HG03432 (cell line): Measurements from ENCODE around the gene ZNF358.

ENCODE experiments used
- ATAC-seq: cut with Tn5 transposase; IDR thresholded peaks from one replicate; pipeline ENCODE4 v1.9.1; 2021; ENCODE audit warnings: mild to moderate bottlenecking, moderate library complexity; ENCODE audit not compliant: unreplicated experiment

The ZNF358 gene

DNA sequence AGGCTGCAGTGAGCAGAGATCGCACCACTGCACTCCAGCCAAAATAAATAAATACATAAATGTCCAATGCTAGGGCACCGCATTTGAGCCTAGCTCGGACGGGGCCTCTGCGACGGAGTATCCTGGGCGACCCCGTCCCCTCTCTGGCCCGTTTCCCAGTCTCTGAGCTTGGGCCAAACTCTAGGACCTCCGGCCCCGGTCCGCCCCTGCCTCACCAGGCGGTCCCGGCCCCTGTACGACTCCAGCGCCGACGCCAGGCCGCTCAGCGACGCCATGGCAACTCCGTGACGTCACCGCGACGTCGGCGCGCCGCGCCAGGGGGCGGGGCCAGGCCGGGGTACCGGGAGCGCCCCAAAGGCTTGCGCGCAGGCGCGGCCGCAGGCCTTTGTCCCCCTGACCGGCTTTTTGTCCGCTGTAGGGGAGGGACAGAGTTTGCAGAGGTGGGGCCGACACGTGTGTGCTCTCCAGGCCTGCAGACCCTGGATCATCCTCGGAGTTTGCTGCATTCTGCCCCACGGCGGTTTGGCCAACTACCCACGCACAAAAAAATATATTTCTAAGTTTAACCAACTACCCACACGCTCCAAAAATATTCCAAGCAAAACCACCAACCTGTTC, 27.1 kb upstream of the ZNF358 start, which contains the start of gene PEX11G:
PEX11G (minus strand) TSS at position 300 of the 618 bp plus-strand sequence; CDS start at position 275, 25 bp downstream.
- ATAC-seq = peak; percentile 76

DNA sequence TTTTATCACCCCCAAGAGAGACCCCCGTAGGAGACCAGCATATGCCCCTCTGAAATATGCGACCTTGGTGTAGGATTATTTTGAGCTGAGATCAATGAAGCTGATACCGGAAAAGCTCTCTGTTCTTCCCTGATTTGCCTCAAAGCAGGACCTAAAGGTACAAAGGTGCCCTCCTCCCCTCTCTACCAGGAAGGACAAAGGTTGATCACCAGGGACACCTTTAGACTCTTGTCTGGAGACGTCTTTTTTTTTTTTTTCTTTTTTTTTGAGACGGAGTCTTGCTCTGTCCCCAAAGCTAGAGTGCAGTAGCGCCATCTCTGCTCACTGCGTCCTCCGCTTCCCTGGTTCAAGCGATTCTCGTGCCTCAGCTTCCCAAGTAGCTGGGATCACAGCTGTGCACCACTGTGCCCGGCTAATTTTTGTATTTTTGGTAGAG, 26.3 kb upstream of the ZNF358 start:
- no peak for ATAC-seq

DNA sequence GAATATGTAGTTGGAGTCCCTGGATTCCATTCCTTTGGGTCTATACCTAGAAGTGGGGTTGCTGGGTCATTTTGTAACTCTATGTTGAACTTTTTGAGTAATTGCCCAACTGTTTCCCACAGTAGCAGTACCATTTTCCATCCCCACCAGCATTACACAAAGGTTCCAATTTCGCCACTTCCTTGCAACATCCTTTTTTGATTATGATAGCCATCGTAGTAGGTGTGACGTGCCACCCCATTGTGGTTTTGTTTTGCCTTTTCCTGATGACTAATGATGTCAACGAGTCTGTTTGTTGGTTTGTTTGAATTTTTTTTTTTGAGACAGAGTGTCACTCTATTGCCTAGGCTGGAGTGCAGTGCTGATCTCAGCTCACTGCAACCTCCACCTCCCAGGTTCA, 23.8 kb upstream of the ZNF358 start:
- ATAC-seq = no peak

DNA sequence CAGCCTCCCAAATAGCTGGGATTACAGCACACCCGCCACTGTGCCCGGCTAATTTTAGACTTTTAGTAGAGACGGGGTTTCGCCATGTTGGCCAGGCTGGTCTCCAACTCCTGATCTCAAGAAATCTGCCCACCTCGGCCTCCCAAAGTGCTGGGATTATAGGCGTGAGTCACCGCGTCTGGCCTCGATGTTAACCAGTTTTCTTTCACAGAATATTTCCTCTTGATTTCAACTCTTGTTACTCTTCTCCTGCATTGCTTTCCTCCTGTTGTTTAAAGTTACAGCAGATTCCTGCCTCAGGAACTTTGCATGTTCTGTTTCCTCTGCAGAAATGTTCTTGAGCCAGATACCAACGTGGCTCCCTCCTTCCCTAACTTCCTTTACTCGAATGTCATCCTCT, 23.3 kb upstream of the ZNF358 start:
- no peak for ATAC-seq

DNA sequence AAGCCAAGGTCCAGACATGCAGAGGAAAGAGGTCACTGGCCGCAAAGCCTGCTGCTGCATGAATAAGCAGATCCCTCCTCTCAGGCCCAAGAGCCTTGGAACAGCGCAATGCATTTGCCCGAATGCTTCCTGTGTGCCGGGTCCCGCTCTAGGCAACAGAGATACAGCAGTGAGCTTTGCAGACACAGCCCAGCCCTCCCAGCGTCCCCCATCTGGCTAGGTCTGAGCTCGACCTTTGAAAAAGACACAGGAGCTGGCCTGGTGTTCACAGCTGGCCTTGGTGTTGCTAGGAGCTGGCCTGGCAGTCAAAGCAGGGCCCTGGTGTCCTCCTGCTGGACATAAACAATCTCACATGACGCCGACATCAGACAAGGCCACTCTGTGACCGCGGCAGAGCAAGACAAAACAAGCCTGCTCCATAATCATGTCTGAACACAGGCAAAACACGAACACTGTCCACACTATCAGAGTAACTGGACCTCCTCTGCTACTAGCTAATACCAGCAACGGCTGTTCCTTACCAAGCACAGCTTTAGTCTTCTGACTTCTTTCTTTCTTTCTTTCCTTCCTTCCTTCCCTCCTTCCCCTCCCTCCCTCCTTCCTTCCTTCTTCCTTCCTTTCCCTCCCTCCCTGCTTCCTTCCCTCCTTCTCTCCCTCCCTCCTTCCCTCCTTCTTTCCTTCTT, 21.3 kb upstream of the ZNF358 start:
- ATAC-seq = no peak

DNA sequence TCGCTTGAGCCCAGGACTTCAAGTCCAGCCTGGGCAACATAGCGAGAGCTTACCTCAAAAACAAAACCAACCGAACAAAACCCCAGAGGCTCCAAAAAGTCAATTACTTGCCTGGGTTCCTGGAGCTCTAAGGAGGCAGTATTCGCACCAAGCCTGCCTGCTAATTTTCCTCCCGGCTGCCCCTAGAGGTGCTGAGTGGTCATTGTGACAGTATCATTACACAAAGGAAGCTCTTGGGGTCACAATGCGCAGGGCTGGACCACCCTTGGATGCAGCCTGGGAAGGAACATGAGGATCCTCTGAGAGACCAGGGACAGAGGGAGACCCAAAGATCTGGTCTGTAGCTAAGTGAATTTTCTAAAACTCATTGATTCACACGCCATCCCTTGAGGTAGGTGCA, 18.6 kb upstream of the ZNF358 start:
- ATAC-seq = no peak

DNA sequence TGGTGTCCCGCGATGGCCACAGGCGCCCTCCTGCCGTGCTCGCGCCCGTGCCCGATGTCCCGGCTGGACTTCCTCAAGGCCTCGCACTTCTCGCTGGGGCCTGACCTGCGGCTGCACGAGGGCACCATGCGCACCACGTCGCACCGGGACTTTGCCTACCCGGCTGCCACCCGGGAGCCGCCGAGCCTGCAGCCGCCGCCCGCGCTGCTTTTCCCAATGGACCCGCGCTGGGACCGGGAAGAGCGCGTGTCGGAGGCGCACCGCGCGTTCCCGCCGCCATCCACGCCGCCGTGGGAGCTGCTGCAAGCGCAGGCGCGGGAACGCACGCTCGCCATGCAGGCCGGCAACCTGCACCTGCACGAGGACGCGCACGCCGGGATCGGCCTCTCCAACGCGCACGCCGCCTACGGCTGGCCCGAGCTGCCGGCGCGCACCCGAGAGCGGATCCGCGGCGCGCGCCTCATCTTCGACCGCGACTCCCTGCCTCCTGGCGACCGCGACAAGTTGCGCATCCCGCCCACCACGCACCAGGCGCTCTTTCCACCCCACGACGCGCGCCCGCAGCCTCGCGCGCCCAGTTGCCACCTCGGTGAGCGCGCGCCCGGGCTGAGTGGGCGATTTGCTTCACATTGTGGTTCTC, 15.0 kb upstream of the ZNF358 start:
- ATAC-seq = no peak

DNA sequence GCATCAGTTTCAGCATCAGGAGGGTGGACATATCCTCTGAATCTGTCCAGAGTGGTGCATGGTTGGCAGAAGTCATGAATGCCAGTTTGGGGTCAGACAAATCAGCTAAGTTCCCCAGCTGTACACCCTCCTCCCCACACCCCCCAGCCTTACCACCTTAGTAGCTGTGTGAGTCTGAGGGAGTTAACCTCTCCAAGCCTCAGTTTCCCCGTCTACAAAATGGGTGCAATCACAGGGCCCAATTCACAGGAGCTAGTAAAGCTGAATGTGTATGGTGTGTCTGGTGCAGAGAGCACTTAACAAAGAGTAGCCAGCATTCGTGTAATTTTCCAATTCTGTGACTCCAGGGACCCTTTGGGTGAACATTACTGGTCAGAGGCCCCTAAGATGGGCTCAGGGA, 13.4 kb upstream of the ZNF358 start:
- no peak for ATAC-seq

DNA sequence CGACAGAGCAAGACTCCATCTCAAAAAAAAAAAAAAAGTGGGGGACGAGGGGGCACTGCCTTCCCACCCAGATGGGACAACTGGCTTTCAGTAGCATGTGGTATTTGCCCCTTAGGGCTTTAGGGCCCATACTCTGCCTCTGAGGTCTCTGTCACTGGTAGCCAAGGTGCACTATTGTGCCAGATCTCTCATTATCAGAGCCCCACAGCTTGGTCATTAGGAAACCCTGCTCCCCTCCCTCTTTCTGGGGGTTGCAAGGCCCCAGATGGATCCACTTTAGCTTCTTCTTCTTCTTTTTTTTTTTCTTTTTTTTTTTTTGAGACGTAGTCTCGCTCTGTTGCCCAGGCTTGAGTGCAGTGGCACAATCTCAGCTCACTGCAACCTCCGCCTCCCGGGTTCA, 11.2 kb upstream of the ZNF358 start:
- ATAC-seq = no peak

DNA sequence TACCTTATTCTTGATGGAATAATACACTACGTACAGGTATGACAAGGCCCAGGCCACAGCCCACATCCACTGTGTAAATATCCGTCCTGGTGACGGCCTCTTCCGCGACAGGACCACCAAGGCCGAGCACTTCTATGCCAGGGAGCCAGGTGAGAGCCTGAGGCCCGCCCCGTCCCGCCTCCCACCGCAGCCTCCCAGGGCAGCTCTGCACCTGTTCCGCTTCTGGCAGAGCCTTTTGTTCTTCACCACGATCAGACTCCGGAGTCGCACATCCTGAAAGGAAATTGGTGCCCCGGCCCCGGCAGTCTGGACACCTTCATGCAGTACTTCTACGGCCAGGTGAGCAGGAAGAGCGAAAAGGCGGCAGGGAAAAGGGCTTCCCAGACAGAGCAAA, 10.6 kb upstream of the ZNF358 start:
- no peak for ATAC-seq

DNA sequence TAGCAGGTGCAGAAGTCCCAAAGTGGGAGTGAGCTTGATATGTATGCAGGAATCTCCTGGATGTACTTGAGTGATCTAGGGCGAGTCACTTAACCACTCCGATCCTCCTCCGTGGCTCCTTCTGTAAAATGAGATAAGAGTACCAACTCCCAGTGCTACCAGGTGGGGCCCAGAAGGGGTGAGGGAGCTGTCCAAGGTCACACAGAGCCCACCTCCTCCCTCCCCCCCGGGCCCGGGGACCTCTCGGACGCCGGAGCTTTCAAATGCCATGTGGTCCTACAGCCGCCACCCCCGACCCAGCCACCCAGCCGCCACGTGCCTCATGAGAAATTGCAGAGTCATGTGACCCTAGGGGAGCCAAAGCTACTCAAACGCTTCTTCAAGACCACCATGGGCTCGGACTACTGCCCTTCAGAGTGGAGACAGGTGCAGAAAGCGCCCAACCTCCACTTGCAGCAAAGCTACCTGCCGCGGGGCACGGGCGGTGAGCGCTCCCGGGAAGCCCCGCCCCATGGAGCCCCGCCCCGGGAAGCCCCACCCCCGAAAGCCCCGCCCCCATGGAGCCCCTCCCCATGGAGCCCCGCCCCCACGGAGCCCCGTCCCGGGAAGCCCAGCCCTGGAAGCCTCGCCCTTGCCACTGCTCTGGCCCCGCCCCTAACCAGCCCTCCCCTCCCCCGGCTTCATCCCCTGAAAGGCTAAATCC, 10.1 kb upstream of the ZNF358 start:
- no peak for ATAC-seq

DNA sequence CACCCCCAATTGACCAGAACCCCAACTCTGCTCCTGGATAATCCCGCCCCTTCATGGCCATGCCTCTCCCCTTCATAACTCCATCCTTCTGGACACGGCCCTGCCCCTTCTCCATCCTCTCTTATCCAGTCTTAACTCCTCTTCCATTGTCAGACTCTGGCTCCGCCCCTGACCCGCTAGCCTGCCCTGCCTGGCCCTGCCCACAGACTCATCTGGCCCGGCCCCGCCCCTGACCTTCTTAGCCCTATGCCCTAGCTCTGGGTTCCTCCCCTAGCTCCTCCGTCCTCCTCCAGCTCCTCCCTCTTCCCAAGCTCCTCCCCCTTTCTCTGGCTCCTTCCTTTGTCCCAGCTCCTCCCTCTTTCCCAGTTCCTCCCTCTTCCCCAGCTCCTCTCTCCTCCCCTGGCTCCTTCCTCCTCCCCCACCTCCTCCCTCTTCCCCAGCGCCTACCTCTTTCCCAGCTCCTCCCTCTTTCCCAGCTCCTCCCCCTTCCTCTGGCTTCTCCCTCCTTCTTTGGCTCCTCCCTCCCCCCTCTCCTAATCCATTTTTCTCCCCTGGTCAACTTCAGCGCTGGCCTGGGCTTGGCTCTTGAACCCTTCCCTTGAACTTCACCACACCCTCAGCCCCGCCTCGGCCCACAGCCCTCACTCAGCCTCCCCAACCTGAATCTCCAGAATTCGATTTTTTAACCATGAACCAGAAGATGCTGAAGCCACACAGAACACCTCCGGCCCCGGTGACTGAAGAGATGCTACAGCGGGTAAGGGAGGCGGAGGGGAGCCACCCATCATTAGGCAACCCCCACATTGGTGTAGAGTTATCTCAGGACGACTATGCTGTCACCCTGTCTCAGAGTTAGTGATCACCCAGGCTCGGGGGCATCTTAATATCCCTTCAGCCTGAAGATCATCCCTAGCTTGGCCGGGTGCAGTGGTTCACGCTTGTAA, 9.2 kb upstream of the ZNF358 start:
- no peak for ATAC-seq

DNA sequence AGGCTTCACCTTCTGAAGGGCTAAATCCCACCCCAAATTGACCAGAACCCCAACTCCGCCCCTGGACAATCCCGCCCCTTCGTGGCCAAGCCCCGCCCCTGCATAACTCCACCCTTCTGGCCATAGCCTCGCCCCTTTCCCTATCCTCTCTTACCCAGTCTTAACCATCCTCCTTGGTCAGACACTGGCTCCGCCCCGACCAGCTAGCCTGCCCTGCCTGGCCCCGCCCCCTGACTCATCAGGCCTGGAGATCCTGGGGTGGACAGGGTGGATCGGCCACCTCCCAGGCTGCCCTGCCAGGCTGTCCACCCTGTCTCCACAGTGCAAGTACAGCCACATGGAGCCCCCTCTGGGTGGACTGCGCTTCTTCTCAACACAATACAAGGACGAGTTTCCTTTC, 8.0 kb upstream of the ZNF358 start:
- no peak for ATAC-seq

DNA sequence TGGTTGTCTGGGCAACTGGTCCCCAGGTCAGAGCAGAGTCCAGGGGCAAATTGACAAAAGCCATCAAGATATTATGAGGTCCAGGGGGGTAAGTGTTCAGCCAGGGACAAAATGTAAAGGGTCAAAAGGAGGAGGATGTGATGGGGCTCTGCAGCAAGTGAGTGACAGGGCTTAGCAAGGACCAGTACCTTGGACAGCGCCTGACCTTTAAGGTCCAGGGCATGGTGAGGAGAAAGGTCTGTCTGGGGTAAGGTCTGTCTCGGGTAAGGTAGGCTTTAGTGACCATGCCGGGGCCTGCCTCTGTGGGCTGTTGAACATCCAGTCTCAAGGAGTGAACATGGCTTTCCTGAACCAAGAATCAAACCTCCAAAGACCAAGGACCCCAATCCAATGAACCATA, 6.3 kb upstream of the ZNF358 start:
- ATAC-seq = no peak

DNA sequence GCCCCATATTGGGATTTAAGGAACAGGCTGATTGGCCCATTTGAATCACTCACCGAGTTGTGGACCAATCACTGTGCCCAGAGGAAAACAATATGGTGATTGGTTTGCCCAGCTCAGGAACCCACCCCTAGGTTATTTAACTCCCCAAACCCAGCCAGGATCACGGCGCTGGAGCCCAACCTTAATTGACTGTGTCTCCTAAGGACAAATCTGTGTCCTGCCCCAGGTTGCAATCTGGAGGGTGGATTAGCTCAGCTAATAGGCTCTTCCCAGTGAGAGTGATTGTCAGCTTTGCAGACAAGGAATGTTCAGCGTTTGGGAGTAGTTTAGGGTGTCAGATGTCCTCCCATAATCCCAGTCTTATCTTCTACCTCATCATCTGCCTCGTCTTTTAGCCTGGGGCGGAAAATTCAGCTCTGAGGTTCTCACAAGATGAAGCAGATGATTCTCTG, 3.5 kb upstream of the ZNF358 start:
- ATAC-seq = no peak

DNA sequence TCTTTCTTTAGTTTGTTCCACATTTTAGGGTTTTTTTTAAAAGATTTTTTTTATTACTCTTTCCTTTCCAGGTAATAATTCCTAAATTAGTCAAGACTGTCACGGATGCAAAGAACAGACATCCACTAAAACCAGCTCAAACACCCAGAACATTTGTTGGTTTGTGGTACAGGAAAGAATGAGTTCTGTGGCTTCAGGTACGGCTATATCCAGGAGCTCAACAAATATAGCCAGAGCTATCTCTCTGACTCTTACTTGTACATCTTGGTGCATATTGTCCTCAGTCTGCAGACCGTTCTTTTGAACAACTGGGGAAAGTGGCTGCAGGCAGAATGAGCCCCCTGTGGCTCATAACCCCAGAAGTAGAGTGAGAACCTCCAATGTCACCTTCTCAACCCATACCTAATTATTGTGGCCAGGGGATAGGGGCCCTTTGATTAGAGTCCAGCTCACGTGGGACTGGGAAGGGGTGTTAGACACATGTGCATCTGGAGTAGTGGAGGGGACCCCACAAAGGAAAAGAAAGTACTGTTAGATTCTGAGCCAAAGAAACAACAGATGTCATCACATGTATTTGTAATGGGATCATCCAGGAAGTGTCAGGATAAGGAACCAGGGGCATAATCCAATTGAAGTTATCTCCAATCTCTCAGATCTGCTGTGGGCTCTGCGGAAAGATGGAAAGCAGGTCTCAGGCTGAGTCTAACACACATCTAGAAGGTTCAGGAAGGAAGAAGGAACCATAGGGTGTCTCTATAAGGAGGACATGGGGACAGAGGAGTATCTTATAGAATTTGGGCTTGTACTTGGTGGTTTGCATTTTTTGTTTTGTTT, 1.9 kb upstream of the ZNF358 start:
- no peak for ATAC-seq

DNA sequence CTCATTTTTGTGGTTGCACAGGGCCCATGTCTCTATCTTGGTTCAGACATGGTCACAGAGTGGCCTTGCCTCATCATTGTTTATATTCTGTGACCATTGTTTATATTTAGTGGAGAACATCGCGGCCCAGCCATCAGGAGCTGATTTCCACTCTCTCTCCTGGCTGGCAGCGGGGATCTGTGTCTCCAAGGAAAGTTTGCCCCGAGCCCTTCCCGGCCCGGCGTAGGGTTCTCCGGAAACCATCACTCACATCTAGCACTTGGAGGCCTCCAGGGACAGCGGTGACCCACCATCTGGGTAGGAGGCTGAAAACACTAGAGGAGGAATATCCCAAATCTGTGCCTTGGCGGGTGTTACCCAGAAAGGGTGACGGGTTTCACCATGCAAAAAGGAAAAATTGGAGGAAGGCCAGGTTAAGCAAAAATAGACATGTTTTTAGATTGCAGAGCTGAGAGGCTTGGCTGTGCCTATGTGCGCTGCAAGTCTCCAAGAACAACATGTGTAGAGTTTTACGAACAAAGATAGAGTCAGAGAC, 726 bp upstream of the ZNF358 start:
- no peak for ATAC-seq

DNA sequence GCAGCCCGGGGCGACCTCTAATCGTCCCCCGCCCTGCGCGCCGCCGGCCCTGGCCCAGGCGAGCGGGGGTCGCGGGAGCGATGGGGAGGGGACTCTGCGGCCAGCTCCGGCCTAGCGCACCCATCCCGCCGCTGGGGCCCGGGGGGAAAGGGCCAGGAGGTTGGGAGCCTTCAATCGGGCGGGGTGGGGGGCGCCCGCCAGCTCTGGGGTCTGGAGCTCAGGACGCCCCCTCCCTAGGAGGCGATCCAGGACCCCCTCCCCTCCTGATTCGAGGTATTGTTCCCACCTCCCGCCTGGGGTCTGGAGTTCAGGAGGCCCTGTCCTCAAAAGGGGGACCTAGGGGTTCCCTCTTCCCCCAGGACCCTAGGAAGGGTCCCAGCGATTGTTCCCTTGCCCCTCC, 430 bp downstream of the ZNF358 start:
- ATAC-seq = no peak

DNA sequence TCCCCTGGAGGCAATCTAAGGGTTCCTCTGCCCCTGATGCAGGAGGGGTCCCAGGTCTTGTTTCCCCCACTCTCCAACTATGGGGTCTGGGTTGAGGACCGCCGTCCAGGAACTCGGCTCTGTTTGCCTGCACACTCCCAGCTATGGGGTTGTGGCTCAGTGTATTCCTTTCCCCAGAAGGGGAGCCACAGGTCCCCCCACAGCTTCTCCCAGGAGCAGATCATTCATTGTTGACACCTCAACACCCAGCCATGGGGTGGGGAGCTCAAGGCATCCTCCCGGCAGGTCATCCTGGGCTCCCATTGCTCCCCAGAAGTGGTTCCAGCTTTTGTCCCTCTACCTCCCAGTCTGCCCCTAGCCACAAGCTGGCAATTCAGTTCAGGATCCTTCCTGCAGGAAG, 975 bp downstream of the ZNF358 start:
- no peak for ATAC-seq
